Ovary (tissue), 9 donors: ENCODE data around the gene C3orf20. TPM values are rescaled to one million over a fixed set of nuclear protein-coding genes. Genes with fewer than 3 reads are reported as not detected.

Experiments used
- DNase-seq, 5 donors: peaks; one replicate each; pipeline ENCODE4 v3.0.0-alpha.2; 2019 to 2020
- H3K27ac ChIP-seq, 2 donors: fragments of 200-600 bp; one replicate each; pipeline versions ENCODE4 v1.5.1 to v1.8.0; 2019 to 2022
- H3K27me3 ChIP-seq: fragments of 200-600 bp; one replicate; pipeline ENCODE4 v1.8.0; 2022
- H3K36me3 ChIP-seq: fragments of 200-600 bp; sonication (generic); one replicate; pipeline ENCODE4 v1.5.1; 2019
- H3K4me1 ChIP-seq: one replicate; pipeline ENCODE4 v1.8.1; 2013; ENCODE audit warnings: mild to moderate bottlenecking, moderate library complexity; ENCODE audit not compliant: insufficient read depth
- H3K4me3 ChIP-seq: fragments of 200-600 bp; sonication (generic); one replicate; pipeline ENCODE4 v1.5.1; 2017
- H3K9me3 ChIP-seq, 2 donors: fragments of 200-600 bp in 1 of 2; sonication (generic) in 1 of 2; one replicate each; pipeline versions ENCODE4 v1.5.1 to v1.8.1; 2013 to 2019; ENCODE audit warnings: mild to moderate bottlenecking in 1 of 2, moderate library complexity in 1 of 2
- EP300 ChIP-seq: sonication (generic); formaldehyde crosslinking; IDR thresholded peaks from one replicate; pipeline ENCODE4 v1.6.1; 2017; ENCODE audit warnings: antibody characterized with exemption
- POLR2A ChIP-seq: fragments of 450-650 bp; IDR thresholded peaks from one replicate; pipeline ENCODE4 v1.6.1; 2017; ENCODE audit warnings: antibody characterized with exemption, mild to moderate bottlenecking, moderate library complexity
- WGBS, 3 donors: extraction: QIAGEN DNeasy Blood & Tissue Kit in 1 of 3; methylation state at CpG; one replicate each; pipeline versions ENCODE4 v1.1.5 to v1.1.7; 2013 to 2017; 5-methylcytosine and 5-hydroxymethylcytosine counted together
- intact Hi-C, 4 donors: fragments of 100-400 bp; cut with DNase I; formaldehyde crosslinking; loops; one replicate each; pipeline versions ENCODE4 v1.11.0 to v1.15.1; 2022 to 2023
- polyA plus RNA-seq, 2 donors: library from polyadenylated mRNA; stranded (reverse); fragments of 200-250 nt in 1 of 2; fragments of 350-450 nt in 1 of 2; fragmentation: Illumina TruSeq in 1 of 2; extraction: RNeasy Lipid Tissue Mini Kit (QIAGEN cat#74804) in 1 of 2; gene quantifications; one replicate each; pipeline ENCODE4 v1.2.3, GENCODE V29; 2013 to 2014
- total RNA-seq, 7 donors: library from RNA; depleted of rRNA in 2 of 7; stranded (reverse); fragments of >200 nt in 2 of 7; fragmentation: NEBNext Ultra II Directional in 3 of 7; extraction: Animal tissue kit (Norgen Biotek cat#: 25700) in 3 of 7; gene quantifications; one replicate each; pipeline versions ENCODE4 v1.1.0 to v1.2.4, GENCODE V29; 2016 to 2023
- TF ChIP-seq, protein P1 (sequence below), 3 donors: fragments of 450-650 bp in 2 of 3; fragments of 200-600 bp in 1 of 3; IDR thresholded peaks; one replicate each; pipeline versions ENCODE4 v1.5.1 to v1.8.0; 2016 to 2022; ENCODE audit warnings: antibody characterized with exemption in 3 of 3, mild to moderate bottlenecking in 1 of 3
- donor health status: DM: no; HTN: no; CAD: no; lungs with moderate emphysema.
- donor health status: DM: no; HTN: no; CAD: no.
- donor health status: Bipolar disorder and iron deficiency.
- donor health status: DM: yes; HTN: yes; CAD: no.
- donor health status: DM: no; HTN: no; CAD: no.
- donor health status: DM: yes; HTN: yes; CAD: no.

Gene C3orf20
- total and polyA plus RNA-seq, 9 donors: 0.08 to 0.17 (median 0.11) TPM; not detected in 3

DNA sequence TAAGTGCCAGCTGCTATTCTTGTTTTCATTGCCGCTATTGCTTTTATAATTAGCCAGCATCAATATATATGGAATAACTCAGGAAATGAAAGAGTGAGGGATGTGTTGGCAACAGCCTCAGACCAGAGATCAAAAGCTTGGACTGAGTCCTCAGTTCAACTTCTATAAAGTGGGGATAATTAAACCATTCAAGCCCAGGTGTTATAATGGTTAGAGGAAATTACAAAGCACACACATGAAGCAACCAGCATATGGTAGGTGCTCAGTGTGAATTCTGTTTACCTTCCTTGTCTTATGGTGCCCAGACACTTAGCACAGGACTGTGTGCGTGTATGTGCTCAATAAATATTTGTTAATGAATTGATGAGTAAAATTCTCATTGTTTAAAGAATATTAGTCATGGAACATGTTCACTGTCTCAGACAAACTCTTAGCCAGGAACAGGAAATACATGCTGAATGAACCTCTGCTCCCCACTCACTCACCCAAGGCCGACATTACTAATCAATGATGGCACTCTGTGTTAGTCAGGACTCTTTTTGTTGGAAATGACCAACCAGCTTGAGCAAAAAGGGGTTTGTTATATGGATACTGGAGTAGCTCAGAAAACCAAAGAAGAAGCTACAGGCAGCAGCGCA is 40.1 kb upstream of the C3orf20 start:
- intact Hi-C loops: no loop called here
- H3K4me1 ChIP-seq: no peaks in the 10 kb centered on the region
- WGBS, 3 donors: 79 to 81% (median 80%) methylated on average over 4 of the region's 4 CpGs

DNA sequence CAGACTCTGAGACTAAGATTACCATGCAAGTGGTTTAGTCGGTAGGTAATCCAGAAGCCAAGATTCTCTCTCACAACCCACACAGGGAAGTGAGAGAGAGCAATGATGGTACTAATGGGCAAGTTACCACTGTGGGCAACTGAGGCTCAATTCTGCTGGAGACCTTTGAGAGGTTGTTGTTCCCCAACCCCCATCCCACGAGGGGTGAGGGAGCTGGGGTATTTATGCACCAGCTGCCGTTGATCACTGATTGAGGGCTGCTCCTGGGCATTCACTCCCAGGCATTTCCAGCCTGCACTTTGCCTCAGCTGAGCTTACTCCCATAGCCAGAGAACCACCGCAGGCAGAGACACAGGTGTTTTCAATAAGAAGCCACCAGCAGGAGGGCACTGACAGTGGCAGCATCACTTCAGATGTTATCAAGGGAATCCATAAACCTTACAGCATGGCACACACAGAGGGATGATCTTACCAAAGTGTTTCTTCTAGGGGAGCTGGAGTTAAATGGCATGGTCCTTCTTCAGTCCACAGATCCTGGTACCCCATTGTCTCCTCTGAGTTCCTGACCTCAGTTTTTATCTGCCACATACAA is 38.3 kb upstream of the C3orf20 start:
- H3K9me3 ChIP-seq: no peaks in the 10 kb centered on the region
- no peak for DNase-seq
- H3K4me3 ChIP-seq: no peak overlapping the region
- no peaks in the 10 kb centered on the region for H3K4me1 ChIP-seq
- H3K27ac ChIP-seq: no peak overlapping the region
- intact Hi-C loops: no loop called here
- TF ChIP-seq, protein P1, sequence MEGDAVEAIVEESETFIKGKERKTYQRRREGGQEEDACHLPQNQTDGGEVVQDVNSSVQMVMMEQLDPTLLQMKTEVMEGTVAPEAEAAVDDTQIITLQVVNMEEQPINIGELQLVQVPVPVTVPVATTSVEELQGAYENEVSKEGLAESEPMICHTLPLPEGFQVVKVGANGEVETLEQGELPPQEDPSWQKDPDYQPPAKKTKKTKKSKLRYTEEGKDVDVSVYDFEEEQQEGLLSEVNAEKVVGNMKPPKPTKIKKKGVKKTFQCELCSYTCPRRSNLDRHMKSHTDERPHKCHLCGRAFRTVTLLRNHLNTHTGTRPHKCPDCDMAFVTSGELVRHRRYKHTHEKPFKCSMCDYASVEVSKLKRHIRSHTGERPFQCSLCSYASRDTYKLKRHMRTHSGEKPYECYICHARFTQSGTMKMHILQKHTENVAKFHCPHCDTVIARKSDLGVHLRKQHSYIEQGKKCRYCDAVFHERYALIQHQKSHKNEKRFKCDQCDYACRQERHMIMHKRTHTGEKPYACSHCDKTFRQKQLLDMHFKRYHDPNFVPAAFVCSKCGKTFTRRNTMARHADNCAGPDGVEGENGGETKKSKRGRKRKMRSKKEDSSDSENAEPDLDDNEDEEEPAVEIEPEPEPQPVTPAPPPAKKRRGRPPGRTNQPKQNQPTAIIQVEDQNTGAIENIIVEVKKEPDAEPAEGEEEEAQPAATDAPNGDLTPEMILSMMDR (IDR thresholded peaks at IDR 0.05): no peak
- TF ChIP-seq POLR2A: no peak
- no peak for TF ChIP-seq EP300
- WGBS, 3 donors: 63 to 70% (median 68%) methylated on average over 4 of the region's 4 CpGs
- H3K36me3 ChIP-seq: no peaks in the 10 kb centered on the region
- H3K27me3 ChIP-seq: no peaks in the 10 kb centered on the region

More for the DNA sequence above, 40.1 kb upstream of the C3orf20 start:
- H3K4me3 ChIP-seq: no peak overlapping the region
- DNase-seq: no peak
- no peaks in the 10 kb centered on the region for H3K27me3 ChIP-seq
- no peaks in the 10 kb centered on the region for H3K9me3 ChIP-seq
- no peak for TF ChIP-seq POLR2A
- TF ChIP-seq, protein P1 (IDR thresholded peaks at IDR 0.05): no peak
- no peak for TF ChIP-seq EP300
- no peaks in the 10 kb centered on the region for H3K36me3 ChIP-seq
- no peak overlapping the region for H3K27ac ChIP-seq

DNA sequence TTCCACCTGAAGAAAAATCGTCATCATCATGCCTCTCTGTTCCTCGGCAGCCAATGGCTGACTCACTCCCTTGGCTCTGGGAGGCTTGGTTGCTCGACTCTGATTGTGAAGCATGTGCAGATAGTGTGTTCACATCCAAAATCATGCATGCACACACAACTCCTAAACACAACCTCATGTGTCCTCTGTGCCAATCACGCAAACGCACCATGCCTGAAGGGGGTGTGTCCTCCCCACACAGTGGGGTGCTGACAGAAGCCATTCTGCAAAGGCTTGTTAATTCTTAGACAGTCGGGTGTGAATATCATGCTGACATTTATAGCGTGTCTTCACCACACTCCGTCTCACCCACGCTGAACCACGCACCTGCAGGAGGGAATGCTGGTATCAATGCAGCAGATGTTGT is 34.8 kb upstream of the C3orf20 start:
- Histone ChIP-seq H3K4me3 (no peak overlapping the region), H3K27ac (no peak overlapping the region), H3K9me3 (no peaks in the 10 kb centered on the region), H3K27me3 (no peaks in the 10 kb centered on the region), H3K36me3 (no peaks in the 10 kb centered on the region), H3K4me1 (no peaks in the 10 kb centered on the region)
- WGBS, 3 donors: 40 to 46% (median 43%) methylated on average over 10 of the region's 10 CpGs
- intact Hi-C loops: no loop called here
- DNase-seq: no peak
- no peak for TF ChIP-seq EP300
- TF ChIP-seq POLR2A: no peak
- TF ChIP-seq, protein P1 (IDR thresholded peaks at IDR 0.05): no peak

DNA sequence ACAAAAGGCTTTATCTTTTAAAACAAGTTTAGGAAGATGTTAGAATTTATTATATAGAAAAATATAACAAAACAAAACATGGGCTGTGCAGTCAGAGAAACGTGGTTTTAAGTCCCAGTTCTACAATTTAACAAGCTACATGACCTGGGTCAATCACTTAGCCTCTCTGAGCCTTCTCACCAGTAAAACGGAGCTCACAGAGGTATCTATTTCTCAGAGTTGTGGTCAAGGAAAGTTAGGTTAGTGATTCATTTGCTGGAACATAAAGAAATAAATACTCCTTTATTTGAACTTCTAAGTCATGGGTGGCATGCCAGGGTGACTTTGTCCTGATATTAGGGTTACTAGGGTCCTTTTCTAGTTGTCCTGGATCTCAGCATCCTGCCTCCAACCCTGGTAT is 34.2 kb upstream of the C3orf20 start:
- DNase-seq: no peak
- Histone ChIP-seq H3K27ac (no peak overlapping the region), H3K9me3 (no peaks in the 10 kb centered on the region), H3K27me3 (no peaks in the 10 kb centered on the region), H3K4me1 (no peaks in the 10 kb centered on the region), H3K36me3 (no peaks in the 10 kb centered on the region), H3K4me3 (no peak overlapping the region)
- 7 to 28% (median 12%) methylated on average over 2 of the region's 2 CpGs for WGBS, 3 donors
- intact Hi-C loops: no loop called here
- no peak for TF ChIP-seq POLR2A
- TF ChIP-seq, protein P1 (IDR thresholded peaks at IDR 0.05): no peak
- no peak for TF ChIP-seq EP300
